ENCODE measurements around the gene SLCO2B1.

The SLCO2B1 gene

GRCh38 chr11:75145196-75145971 is 5.5 kb upstream of the SLCO2B1 start:
- no peak for DNase-seq

DNA sequence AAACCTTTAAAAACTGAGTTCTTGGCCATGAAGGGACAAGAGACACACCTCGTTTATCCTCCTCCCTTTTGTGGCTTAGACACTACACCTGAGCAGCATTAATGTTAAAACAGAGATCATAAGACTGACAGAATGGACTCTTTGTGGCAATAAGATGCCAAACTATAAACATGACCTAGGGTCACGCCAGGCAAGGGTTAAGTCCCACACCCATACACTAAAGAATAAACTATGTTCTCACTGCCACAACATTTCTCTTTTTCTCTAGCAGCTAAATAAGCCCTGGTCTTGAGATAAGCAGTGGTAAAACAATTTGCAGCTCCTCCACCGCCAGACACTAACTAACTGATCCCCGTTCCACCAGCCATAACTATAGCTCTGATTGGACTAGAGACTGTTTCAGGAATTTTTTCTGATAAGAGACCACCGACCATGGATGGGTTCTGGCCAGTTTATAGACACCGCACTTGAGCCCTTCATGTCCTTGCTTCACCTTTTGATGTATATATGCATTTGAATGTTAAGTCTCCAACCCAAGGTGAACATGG is 4.9 kb upstream of the SLCO2B1 start:
- DNase-seq = no peak

DNA sequence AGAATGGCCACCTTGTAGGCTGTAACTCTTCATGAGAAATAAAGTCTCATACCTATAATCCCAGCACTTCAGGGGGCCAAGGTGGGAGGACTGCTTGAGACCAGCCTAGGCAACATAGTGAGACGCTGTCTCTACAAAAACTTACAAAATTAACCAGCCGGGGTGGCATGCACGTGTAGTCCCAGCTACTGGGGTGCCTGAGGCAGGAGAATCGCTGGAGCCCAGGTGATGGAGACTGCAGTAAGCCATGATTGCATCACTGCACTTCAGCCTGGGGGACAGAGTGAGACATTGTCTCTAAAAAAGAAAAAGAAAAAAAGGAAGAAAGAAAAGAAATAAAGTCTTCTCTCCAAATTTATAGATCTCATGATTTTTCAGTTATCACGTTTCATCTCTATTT is 4.2 kb upstream of the SLCO2B1 start:
- DNase-seq = no peak

DNA sequence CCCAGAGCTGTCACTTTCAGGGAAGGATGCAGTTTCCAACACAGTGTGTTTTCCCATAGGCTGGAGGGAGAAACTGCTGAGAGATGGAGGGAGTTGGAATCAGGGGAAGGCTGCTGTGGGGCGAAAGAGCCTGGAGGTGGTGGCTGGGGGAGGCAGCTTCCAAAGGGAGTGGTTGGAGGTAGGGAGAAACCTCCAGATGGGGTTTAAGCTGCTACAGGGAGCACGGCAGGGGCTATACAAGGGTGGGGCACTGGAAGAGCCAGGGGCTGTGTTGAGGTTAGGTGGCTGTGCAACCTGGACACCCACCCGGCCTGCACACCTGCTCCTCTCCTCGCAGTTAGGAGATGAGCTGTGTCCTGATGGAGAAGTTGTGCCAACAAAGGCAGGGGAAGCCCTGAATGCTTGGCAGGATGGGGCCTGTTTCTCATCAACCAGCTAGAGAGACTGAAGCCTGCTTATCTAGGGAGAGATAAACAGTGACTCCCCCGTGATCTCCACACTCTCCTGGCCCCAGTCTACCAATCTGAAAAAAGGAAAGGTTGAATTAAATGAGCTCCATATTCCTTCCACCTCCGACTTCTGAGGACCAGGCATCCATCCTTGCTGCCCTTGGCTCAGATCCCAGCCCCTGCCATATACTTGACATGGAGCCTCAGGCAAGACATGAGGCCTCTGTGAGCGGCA is 3.6 kb upstream of the SLCO2B1 start:
- DNase-seq = no peak

DNA sequence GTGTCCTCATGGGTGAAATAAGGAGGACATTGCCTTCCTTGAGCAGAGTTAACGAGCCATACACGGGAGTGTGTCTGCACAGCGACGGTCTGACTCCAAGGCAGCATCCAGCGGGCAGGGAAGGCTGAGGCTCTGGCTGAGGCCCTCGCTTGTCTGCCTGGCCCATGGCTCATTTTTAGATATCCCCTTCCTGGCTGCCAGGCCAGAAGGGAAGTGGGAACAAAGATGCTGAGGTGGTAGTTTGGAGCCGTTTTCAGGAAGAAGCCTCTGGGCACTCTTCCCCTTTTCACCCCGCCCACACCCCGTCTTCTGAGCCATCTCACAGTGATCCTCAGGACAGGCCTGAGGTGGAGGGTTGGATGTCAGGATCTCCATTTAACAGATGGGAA is 3.0 kb upstream of the SLCO2B1 start:
- no peak for DNase-seq

DNA sequence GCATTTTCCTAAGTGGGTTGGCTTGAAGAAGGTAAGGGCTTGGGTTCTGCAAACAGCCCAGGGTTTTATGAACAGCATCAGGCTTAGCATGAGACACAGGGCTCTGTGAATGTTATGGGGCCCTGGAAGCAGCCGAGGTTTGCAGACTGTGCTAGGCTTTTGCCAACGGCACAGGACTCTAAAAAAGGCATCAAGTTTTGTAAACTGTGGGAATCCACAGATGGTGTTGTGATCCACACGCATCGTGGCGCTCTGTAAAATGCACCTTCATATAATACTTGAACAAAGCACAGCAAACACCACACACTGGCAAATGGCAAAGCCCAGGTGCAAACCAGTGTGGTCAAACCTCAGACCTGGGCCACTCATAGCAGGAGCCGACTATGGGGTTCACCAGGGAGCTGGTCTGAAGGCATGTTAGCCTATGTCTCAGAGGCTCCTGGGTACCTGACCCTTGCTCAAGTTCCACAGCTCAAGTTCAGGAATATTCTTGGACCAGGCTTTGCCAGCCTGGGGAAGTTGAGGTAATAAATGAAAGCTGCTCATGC is 2.4 kb upstream of the SLCO2B1 start:
- DNase-seq = no peak

- DNase-seq = no peak
Observed at GRCh38 chr11:75149766-75150465, 991 bp upstream of the SLCO2B1 start.

GRCh38 chr11:75151346-75152047 is 590 bp downstream of the SLCO2B1 start:
- no peak for DNase-seq

DNA sequence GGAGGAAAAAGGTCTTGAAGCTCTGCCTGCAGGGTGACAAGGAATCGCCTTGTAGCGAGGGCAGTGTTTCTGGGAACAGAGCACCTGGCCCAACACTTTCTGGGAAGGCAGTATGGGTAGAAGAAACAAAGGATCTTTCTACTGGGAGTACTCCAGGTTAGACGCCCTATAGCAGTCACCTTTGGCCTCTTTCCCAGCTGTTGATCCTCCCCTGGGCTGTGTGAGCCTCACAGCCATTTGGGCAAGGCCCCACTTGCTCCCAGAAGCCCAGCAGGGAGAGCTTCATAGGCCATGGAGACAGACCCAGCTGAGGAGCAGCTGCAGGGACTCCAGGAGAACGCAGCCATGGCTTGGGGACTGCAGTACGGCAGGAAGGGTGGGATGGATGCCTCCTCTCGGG is 1.2 kb downstream of the SLCO2B1 start:
- DNase-seq = no peak

GRCh38 chr11:75152651-75153427 is 1.9 kb downstream of the SLCO2B1 start:
- DNase-seq = no peak

- DNase-seq = no peak
Observed at GRCh38 chr11:75154646-75155569, 4.0 kb downstream of the SLCO2B1 start.

DNA sequence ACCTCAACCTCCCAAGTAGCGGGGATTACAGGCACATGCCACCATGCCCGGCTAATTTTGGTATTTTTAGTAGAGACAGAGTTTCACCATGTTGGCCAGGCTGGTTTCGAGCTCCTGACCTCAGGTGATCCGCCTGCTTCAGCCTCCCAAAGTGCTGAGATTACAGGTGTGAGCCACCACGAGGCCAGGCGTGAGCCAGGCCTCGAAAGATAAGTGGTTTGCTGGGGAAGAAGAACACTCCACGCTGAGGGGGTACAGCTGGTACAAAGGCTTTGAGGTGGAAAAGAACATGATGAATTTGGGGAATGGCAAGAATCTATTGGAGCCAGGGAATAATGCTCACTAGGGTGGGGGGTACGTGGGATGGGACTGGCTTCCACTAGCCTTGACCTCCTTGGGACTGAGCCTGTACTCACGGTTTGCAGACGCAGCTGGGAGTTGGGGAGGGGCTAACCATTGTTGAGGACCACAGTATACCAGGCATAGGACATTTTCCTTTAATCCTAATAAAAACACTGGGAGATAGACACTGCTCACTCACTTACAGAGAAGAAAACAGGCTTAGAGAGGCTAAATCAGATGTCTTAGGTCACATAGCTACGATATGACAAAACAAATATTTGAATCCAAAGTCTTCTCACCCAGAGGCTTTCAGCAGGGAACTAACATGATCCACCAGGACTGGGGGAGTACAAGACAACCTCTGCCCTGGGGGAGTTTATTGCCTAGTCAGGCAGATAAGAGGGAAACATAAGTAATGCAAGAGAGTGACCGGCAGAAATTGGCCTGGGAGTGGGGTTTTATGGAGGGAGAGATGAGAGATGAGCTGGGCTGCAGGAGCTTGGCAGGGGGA is 4.9 kb downstream of the SLCO2B1 start:
- no peak for DNase-seq

DNA sequence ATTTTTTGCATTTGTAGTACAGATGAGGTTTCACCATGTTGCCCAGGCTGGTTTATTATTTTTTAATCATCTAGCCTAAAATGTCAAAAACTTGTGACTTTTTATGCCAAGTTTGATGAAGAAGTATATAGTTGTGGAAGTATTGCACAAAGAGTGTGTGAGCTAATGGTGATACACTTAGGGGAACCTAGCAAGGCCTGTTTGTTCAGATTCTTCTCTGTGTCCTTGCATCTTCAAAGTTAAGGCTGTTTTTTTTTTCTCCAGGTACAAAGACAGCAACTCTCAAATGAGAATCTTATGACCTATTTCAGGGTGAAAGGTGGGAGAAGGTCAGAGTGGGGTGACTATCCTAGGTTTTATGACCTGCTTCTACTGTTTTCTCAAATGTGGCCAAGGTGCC is 7.3 kb downstream of the SLCO2B1 start:
- DNase-seq = no peak

GRCh38 chr11:75158696-75159150 is 7.8 kb downstream of the SLCO2B1 start:
- DNase-seq = no peak

DNA sequence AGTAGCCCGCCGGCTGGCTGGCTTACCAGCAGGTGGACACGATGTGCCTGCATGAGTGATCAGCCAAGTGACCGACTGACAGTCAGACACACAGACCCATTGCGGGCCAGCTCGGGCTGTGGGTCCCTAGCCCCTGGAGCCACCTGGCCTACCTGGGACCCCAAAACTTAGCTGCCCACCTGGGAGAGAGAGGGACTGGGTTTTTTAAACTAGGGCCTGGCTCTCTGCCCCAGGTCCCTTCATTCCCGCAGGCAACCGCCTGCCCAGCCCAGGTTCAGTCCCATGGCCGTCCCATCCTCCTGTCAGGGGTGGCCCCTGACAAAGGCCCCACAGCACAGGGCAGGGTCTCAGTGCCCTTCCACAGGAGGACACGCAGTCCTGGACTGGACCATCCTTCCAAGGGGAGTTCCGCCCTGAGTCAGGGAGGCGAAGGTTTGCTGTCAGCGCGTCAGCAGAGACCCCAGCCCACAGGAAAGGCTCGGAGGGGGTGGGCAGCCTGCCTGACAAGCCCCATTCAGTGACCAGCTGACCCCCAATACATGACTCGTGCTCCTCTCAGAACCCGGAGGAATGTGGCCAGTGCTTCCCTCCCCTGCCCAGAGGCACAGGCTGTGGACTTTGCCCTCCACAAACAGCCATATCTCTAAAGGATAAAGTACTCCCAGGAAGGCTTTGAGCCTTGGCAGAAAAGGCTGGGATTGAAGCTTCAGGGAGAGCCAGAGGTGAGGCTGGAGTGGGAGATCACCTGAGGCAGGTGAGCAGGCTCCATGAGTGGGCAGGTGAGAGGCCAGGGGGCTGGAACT is 8.4 kb downstream of the SLCO2B1 start:
- DNase-seq = no peak

GRCh38 chr11:75160220-75160757 is 9.4 kb downstream of the SLCO2B1 start:
- DNase-seq = no peak

- DNase-seq = no peak
Observed at GRCh38 chr11:75160880-75161279, 10.0 kb downstream of the SLCO2B1 start.

DNA sequence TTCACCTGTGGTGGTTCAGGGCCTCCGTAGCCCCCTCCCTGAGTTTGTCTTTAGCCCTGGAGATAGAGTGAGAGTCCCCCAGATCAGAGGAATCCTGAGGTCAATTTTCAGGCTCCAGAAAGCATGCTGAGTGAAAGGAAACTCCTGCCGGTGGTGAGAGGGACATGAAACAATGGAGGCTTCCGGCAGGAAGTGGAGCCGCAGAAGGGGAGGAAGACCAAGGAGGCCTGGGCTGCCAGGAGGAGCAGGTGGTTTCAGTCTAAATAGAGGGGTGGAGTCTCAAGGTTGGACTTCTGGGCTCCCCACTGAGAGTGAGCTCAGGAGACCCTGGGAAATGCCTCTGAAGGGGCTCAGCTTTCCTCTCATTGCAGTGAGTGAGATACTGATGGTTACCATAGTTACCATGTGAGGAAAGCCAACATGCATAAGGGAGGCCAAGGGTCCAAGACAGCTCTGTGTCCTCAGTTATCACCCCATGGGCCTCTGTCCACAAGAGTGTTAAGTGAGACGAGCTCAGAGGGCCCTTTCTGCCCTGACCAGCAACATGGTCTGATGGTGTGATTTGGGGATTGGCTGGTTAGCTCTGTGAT is 10.7 kb downstream of the SLCO2B1 start:
- no peak for DNase-seq

Measured in CD4-positive, alpha-beta T cell treated with Interleukin-17A for 4 hours (primary cell).